ENCODE measurements around the gene CGB8.

CGB8 gene

GRCh38 chr19:49061000-49061399 lies 12.1 kb upstream of the CGB8 start:
- Histone ChIP-seq H3K27ac (ENCODE audit: low read depth, low read length, poor library complexity, severe bottlenecking) (no peak overlapping the region), H2AFZ (ENCODE audit: low read length) (no peak overlapping the region), H3K9me2 (ENCODE audit: low read depth, low read length) (no peaks in the 10 kb centered on the region), H3K9ac (ENCODE audit: low read length) (no peak overlapping the region), H3K27me3 (ENCODE audit: insufficient read depth, low read length) (peaks cover 10% of the 10 kb centered on the region; the same call in 1 of the 2 replicates), H3K36me3 (ENCODE audit: insufficient read depth, low read length) (no peaks in the 10 kb centered on the region), H3K4me1 (ENCODE audit: insufficient read depth, low read length, severe bottlenecking) (peaks cover 4% of the 10 kb centered on the region), H3K9me3 (ENCODE audit: low read length) (no peaks in the 10 kb centered on the region), H3K79me2 (ENCODE audit: insufficient read depth, low read length) (no peaks in the 10 kb centered on the region), H3K4me3 (ENCODE audit: low read depth, low read length, poor library complexity, severe bottlenecking) (no peak overlapping the region), H4K20me1 (ENCODE audit: insufficient read depth, low read length) (no peaks in the 10 kb centered on the region), H3F3A (ENCODE audit: insufficient read depth, low read length) (no peaks in the 10 kb centered on the region), H3K4me2 (ENCODE audit: low read length) (no peak overlapping the region)
- TF ChIP-seq EZH2 (IDR thresholded peaks at IDR 0.05; ENCODE audit: borderline replicate concordance, low read length), result no peak
- no peak for TF ChIP-seq CTCF (IDR thresholded peaks at IDR 0.05; ENCODE audit: low read length)

- H3K4me1 ChIP-seq (ENCODE audit: insufficient read depth, low read length, severe bottlenecking), result peaks cover 4% of the 10 kb centered on the region
- H3K36me3 ChIP-seq (ENCODE audit: insufficient read depth, low read length), result no peaks in the 10 kb centered on the region
- no peak overlapping the region for H3K9ac ChIP-seq (ENCODE audit: low read length)
- H4K20me1 ChIP-seq (ENCODE audit: insufficient read depth, low read length), result no peaks in the 10 kb centered on the region
- no peaks in the 10 kb centered on the region for H3K9me3 ChIP-seq (ENCODE audit: low read length)
- no peak overlapping the region for H3K27ac ChIP-seq (ENCODE audit: low read depth, low read length, poor library complexity, severe bottlenecking)
- H3K4me2 ChIP-seq (ENCODE audit: low read length), result no peak overlapping the region
- no peaks in the 10 kb centered on the region for H3K79me2 ChIP-seq (ENCODE audit: insufficient read depth, low read length)
- no peaks in the 10 kb centered on the region for H3F3A ChIP-seq (ENCODE audit: insufficient read depth, low read length)
- TF ChIP-seq EZH2 (IDR thresholded peaks at IDR 0.05; ENCODE audit: borderline replicate concordance, low read length) (no peak), CTCF (IDR thresholded peaks at IDR 0.05; ENCODE audit: low read length) (no peak)
- no peak overlapping the region for H3K4me3 ChIP-seq (ENCODE audit: low read depth, low read length, poor library complexity, severe bottlenecking)
- no peaks in the 10 kb centered on the region for H3K9me2 ChIP-seq (ENCODE audit: low read depth, low read length)
- H3K27me3 ChIP-seq (ENCODE audit: insufficient read depth, low read length), result peaks cover 5% of the 10 kb centered on the region; the same call in 1 of the 2 replicates
- no peak overlapping the region for H2AFZ ChIP-seq (ENCODE audit: low read length)
Measured at GRCh38 chr19:49059053-49059452, 10.1 kb upstream of the CGB8 start.

GRCh38 chr19:49058562-49058961 lies 9.7 kb upstream of the CGB8 start:
- H3K4me2 ChIP-seq (ENCODE audit: low read length), result no peak overlapping the region
- no peaks in the 10 kb centered on the region for H3K36me3 ChIP-seq (ENCODE audit: insufficient read depth, low read length)
- no peaks in the 10 kb centered on the region for H3K9me3 ChIP-seq (ENCODE audit: low read length)
- no peak overlapping the region for H3K4me3 ChIP-seq (ENCODE audit: low read depth, low read length, poor library complexity, severe bottlenecking)
- H3K9ac ChIP-seq (ENCODE audit: low read length), result no peak overlapping the region
- H3K4me1 ChIP-seq (ENCODE audit: insufficient read depth, low read length, severe bottlenecking), result peaks cover 4% of the 10 kb centered on the region
- H3F3A ChIP-seq (ENCODE audit: insufficient read depth, low read length), result no peaks in the 10 kb centered on the region
- no peaks in the 10 kb centered on the region for H4K20me1 ChIP-seq (ENCODE audit: insufficient read depth, low read length)
- TF ChIP-seq CTCF (IDR thresholded peaks at IDR 0.05; ENCODE audit: low read length), result no peak
- TF ChIP-seq EZH2 (IDR thresholded peaks at IDR 0.05; ENCODE audit: borderline replicate concordance, low read length), result no peak
- no peak overlapping the region for H2AFZ ChIP-seq (ENCODE audit: low read length)
- no peaks in the 10 kb centered on the region for H3K79me2 ChIP-seq (ENCODE audit: insufficient read depth, low read length)
- H3K27me3 ChIP-seq (ENCODE audit: insufficient read depth, low read length), result peaks cover 5% of the 10 kb centered on the region; the same call in 1 of the 2 replicates
- no peaks in the 10 kb centered on the region for H3K9me2 ChIP-seq (ENCODE audit: low read depth, low read length)
- H3K27ac ChIP-seq (ENCODE audit: low read depth, low read length, poor library complexity, severe bottlenecking), result no peak overlapping the region

Data from OCI-LY1 (cell line).